HK-2 (cell line): Measurements from ENCODE around the gene HCRTR1.

ENCODE experiments used
- DNase-seq: peaks from one replicate; pipeline ENCODE4 v3.0.0-alpha.2; 2018; ENCODE audit not compliant: unreplicated experiment

Gene HCRTR1

DNA sequence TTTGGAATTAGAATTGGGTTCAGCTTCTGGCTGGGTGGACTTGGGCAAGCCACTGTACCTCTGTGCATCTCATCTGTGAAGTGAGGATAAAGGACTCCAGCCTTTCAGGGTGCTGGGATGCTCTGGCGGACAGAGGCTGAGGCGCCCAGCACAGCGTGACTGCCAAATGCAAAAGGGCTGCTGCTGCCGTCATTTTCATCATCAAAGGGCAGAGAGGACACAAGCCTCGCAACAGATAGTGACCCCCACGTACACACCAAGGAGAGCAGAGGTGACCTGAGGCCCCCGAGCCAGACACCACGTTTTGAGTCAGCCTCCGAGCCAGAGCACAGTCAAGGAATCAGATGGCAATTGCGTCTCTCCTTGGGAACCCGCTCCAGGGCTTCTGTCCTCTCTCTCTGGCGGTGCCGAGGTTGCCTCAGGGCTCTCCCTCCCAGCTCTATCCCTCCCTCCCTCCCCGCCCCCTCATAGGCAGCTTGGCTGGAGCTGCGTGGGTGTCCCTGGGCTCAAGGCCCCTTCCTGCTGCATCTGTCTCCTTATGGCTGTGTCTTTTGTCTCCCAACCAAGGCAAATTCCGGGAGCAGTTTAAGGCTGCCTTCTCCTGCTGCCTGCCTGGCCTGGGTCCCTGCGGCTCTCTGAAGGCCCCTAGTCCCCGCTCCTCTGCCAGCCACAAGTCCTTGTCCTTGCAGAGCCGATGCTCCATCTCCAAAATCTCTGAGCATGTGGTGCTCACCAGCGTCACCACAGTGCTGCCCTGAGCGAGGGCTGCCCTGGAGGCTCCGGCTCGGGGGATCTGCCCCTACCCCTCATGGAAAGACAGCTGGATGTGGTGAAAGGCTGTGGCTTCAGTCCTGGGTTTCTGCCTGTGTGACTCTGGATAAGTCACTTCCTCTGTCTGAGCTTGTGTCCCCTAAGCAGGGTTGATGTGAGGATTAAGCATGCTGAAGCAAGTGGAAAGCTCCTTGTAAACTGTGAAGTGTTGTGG lies 9.0 kb downstream of the HCRTR1 start:
- no peak for DNase-seq

DNA sequence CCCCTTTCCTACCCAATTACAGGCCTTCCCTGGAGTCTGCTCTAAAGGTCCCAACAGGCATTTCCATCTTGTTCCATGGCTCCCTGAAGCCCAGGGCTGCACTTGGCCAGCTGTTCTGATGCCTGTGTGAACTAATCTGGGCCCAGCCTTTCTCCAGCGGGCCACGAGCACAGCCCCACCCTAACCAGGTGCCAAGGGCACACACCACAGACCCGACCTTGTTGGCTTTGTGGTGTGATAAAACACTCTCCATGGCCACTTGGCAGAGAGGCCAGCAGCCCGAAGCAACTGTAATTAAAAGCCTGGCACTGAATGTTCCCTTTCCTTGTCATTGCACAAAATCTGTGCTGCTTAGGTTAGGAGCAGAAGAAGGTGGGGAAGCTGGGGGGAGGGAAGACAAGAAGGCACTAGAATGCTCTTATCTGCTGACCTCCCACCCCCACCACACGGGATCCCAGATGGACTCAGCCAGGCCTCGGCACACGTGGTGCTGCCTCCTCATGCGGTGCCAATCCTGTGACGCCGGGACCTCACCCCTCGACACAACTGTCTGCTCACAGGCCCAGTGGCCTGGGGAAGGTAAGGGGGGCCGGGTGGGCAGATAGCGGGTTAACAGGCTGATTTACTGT lies 9.9 kb downstream of the HCRTR1 start:
- no peak for DNase-seq

DNA sequence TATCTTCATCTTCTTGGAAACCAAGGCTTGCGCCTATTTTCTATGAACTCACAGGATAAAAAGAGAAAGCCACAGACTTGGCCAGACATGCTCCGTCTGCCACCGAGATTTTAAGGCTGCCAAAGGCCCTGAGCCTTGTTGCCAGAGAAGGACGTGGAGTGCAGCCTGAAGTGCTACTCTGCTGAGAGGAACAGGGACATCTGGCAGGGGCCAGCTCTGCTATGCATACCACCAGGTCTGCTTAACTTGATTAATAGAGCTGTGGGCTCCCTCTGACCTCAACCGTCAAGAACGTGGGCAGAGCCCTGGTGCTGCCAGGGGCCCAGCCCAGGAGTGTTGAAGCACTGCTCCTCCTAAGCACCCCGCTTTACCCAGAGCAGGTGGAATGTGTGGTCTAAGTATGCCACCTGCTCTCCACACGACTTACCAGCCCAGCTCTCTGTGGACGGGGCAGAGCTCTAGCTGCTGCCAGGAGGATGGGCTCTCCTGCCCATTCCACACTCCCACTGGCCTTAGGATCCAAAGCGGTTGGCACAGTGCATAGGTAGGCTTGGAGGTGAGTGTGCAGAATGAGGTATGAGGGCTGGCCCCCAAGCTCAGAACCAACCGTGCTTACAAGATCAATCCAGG lies 10.6 kb downstream of the HCRTR1 start:
- DNase-seq = no peak

DNA sequence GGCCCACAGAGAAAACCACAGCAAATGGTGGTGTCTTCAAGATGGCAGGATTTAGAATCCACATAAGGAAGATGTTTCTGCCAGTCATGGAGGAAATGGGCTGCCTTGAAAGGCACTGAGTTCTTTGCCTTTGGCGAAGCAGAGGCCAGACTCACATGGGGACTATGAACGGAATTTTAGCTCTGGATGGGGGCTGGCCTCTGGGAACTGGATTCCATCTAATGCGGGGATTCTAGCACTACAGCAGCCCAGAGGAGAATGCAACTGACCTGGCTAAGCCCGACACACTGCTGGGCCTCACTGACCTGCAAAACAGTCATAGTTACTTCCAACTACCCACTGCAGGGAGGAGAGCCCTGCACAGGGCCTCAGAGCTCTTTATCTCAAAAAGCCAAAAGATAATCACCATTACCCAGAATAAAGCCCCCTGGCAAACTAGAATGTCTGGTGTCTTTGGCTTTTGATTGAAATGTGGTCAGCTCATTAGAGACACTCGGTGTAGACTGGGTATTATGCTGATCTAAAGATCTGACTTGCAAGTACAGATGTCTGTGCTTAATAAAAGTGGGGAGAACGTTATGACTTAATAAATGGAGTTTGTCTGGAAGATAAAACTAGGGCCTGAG lies 11.6 kb downstream of the HCRTR1 start:
- no peak for DNase-seq

DNA sequence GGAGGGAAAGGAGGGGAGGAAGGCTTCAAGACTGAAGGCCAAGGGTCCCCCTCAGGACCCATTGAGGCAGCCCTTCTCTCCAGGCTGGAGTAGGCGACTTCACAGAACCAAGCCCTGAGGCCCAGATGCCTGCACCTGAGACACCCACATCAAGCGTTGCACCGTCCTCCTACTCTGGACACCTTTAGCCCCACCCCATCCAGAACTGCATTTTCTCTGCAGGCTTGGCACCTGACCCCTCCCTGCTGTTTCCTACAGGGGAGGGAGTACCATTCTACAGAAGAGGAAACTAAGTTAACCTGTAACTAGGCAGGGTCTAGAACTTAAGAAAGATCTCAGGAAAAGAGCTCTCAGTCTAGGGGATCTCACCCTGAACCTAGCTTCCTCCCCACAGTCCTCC lies 15.2 kb downstream of the HCRTR1 start:
- no peak for DNase-seq

DNA sequence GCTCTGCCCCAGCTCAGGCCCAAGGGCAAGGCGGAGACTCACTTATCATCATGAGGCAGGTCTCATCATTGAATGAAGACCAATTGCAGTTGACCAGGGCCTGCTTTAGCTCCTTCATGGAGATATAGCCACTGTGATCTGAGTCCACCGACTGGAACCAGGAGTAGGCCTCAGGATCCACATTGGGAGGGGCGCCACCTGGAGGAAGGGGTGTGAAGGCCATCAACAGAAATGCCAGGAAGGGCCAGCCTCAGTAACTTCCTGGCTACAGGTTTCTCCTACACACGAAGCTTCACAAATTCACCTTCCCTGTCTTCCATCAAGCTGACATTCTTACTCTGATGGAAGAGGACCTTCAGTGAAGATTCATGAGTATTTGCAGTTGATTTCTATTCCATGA lies 15.6 kb downstream of the HCRTR1 start:
- peak; percentile 30 for DNase-seq

DNA sequence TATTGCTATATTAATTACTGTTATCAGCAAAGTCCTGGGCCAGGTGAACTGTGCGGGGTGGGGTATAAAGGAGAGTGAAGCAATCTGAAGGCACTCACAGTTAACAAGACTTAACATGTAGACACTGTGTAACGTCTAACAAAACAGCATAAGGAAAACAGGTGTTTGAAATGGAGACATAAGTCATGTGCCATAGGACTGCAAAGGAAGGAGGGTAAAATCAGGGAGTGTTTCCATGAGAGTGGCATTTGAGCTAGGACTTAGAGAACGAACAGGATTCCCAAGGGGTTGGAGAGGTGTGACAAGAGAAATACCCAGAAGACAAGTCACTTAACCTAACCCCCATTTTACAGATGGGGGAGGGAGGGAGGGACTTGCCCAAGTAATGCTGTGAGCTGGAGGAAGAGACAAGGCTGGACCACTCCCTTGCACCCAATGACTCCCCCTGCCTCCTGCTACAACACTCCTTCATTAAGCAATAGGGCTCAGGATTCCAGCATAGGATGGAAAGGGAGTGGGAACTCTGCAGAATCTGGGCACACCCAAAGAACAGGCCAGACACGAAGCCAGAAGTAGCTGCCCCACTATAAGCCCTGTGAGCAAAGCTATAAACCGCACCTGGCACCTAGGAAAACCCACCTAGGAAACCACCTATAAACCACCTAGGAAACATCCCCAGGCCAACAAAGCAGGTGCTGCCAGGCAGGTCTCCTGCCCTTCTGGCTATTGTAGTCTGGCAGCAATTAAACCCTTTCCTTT lies 20.6 kb downstream of the HCRTR1 start:
- no peak for DNase-seq

DNA sequence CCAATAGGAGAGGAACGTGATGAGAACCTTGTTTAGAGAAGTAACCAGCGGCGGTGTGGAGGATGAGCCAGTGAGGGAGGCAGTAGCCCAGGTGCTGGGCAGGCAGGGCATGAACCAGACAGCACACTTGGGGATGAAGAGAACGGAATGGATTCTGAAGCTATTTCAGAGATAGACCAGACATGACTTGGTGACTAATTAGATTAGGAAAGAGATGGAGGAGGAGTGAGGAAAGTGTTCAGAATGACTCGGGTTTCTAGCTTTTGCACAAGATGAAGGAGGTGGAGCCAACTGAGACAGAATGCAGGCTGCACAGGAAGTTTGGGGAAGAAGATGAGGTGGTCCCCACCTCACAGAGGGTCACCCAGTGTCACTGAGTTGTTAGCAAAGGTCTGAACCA lies 22.1 kb downstream of the HCRTR1 start:
- no peak for DNase-seq

DNA sequence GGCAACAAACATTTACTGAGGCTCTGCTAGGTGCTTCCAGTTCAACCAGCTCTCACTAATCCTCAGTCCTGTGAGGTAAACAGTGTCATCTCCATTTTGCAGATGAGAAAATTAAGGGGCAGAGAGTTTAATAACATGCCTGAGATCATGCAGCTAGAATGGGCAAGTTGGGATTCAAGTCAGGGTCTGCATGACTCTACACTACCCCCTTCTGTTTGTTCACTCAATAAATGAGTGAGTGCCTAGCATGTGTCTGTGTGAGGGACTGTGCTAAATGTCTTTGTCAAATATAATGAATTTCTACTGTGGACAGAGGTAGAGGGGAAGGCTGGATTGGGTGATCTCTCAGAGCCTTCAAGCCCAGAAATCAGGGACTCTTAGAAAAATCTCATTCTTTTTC lies 22.7 kb downstream of the HCRTR1 start:
- no peak for DNase-seq

DNA sequence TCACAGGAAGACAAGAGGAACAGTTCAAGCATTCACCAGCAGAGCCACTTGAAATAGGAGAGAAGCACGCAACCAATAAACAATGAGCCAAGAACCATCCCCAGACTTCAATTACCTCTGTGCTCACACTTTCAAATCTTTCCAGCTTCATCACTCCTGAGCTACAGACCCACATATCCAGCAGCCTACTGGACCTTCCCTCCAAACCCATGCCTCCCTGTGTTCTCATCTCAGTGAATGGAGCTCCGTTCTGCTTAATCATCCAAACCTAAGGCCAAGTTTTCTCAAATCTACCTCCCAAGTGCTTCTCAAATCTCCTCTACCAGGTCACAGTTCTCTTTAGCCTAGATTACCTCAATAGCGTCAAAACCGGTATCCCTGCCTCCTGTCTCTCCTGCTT lies 23.5 kb downstream of the HCRTR1 start:
- DNase-seq = no peak

DNA sequence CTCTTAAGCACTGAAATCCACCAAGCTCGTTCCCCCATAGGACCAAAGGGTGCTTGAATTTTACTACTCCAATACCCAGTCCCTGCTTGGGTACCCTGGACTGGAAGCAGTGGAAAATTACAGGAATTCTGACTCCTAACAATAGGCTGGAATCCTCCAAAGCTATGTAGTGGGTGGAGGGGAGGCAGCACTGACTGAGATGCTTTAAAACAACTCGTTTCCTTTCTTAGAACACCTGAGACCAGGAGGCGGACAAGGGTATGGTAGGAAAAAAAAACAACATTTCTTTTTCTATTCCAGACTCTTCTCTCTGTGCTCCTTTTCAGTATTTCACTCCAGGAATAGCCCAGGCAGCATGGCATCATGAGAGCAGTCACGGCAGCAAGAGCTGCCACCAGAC lies 24.9 kb downstream of the HCRTR1 start:
- DNase-seq = no peak

DNA sequence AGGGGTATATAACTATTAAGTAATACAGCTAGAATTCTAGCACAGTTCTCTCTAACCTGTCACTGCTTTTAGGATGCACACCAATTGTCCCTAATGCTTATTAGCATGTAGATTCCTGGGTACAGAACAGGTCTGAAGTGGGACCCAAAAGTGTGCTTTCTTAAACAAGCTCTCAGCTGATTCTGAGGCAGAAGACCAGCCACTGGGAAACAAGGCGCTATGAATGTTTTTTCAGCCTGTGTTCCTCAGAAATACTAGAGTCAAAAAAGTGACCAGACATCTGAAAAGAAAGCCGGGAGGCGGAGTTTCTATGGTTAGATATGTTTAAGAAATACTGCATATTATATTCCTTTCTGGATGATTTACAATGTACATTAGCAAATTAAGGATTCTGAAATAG lies 25.4 kb downstream of the HCRTR1 start:
- DNase-seq = no peak

DNA sequence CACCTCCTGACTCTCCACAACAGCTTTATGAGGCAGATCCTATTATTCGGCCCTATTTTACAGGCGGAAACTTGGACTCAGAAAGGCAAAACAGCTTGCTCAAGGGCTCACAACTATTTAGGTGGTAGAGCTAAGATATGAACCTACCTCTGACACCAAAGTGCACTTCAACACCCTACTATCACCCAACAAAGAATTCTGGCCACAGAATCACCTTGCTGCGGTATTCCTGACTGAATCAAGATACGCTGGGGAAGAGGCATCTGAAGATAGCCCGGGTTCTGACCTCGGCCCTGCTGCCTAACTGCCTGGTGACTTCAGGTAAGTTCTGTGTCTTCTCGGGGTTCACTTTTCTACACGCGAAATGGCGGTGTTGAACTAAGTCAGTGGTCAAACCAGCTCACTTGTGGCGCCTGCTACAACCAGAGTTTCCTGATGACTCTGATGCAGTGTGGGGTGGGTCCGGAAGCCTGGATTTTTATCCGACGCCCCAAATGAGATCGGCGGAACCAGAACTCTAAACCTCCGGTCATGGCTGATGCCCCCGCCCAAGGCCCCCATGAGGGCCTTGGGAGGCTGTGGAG lies 26.6 kb downstream of the HCRTR1 start:
- no peak for DNase-seq

DNA sequence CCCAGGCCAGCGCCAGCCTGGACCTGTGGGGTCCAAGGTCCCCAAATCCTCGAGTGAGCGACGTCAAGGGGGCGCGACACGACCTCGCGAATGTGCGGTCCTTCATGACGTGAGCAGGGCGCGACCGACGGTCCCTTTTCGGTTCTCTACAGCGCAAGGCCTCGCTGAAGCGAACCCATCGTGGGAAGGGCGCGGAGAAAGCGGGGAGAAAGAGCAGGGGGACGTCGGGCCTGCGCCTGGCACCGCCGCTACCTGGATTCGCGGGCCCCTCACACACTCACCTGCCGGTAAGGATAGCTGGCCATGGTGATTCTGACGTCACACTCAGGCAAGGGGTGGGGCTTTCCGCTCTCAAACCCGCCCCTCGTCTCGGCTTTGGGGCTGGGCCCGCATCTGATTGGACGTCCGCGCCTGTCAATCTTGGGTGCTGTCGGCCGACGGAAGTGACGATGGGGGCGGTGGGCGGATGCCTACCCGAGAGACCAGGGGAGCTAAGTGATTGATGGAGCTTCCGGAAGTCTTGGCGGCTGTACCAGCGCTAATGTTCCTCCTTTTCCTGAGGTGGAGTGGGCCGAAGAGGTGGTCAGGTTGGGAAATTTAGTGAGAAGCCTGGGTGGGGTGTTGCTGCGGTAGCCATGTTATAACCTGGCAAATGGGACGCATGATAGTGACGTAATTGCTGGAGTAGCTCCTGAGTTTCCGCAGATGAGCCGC lies 27.2 kb downstream of the HCRTR1 start, which contains the start of gene PEF1:
Gene PEF1 (minus strand): TSS at position 317 of the 714 bp plus-strand sequence. CDS start 12 bp downstream, at position 305.
- peak; percentile 99 for DNase-seq

DNA sequence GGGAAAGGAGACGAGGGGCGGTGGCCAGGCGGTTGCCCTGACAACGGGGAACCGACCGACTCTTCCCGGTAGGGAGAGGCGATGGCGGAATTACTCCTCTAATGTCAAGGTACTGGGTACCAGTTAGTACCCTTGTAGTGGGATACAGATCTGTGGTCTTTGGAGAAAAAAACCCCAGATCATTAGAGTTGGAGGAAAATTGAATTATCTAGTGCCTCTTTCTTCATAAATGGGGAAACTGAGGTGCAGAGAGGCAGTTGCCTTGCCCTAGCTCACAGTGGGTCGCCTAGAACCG lies 27.7 kb downstream of the HCRTR1 start:
- no peak for DNase-seq

DNA sequence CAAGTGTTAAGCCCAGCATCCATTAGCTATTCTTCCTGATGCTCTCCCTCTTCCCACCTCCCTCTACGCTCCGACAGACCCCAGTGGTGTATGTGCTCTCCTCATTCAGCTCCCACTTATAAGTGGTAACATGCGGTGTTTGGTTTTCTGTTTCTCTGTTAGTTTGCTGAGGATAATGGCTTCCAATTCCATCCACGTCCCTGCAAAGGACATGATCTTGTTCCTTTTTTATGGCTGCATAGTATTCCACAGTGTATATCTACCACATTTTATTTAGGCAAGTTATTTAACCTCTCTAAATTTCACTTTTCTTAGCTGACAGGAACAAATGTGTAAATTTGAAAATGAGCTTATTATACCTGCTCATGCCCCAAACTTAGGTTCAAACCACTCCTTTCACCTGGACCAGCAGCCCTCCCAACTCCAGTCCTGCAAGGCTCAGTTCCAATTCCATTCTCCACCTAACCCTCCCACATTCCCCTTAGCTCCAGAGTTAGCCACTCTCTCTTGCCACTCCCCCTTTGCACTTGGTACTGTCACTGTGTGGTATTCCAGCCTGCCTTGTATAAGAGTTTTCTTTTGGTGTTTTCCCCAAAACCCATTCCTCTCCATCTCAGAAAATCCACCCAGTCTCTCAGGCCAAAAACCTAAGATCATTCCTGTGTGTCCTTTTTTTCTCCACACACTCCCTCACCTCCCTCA lies 28.9 kb downstream of the HCRTR1 start:
- no peak for DNase-seq

DNA sequence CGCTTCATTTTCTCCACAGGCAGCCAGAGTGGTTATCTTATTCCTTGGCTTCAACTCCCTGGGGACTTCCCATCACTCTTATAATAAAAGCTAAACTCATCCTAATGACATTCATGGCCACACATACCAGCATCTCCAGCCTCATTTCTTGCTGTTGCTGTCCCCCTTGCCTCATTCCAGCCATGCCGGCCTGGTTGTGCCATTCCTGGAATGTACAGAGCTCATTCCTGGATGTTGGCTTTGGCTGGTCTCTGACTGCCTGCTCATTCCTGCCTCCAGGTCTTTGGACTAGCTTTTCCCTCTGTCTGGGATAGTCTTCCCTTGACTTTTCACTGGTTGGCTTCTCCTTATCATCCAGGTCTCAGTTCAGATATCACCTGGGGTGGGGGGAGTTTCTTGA lies 29.6 kb downstream of the HCRTR1 start:
- no peak for DNase-seq

DNA sequence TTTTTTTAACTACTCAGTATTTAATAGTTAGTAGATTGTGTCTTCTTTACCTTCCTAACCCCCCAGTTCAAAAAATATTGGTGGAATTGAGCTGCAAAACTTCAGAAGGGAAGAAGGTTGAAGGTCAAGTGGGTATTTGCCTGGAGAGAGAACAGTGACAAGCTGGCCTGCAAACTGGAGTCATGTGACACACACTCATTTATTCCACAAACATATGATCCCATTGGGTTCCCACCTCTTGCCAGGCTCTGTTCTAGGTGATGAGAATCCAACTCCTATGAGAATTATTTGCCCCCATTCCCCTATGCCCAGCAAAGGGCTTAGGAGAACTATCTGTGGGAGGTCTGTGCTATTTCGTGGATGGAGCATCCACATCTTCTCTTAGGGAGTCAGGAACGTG lies 30.7 kb downstream of the HCRTR1 start:
- no peak for DNase-seq

DNA sequence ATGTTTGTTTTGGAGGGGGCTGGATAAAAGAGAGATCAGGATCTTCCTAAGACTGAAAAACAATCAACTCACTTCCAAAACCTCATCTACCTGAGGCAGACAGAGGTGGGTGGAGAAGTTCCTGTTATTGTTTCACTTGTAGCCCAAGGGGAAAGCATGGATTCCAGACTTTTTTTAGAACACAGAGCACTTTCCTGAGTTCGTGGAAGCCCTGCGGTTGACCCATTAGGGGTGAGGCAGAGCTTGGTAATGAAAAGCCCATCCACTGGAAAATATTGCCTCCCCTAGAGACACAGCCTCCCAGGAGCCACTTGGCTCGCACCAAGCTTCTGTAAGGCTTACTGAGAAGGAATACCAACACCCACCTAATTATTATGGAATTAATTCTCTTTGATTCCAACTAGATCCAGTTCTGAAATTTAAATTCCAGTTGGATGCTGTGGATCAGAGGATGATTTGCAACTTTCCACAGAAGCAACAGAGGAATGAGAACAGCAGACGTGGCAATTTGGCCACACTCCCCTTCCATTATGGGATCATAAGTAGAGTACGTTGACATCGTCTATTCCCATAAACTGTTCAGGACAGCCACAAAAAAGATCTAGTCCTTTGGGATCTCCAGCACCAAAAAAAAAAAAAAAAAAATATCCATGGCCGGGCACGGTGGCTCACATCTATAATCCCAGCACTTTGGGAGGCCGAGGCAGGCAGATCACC lies 31.3 kb downstream of the HCRTR1 start:
- no peak for DNase-seq
